HCT116 (cell line): Measurements from ENCODE around the gene MICAL3. TPM values are rescaled to one million over a fixed set of nuclear protein-coding genes. Genes with fewer than 3 reads are reported as not detected.

Experiments used
- ATAC-seq: fragments of 200-7000 bp; cut with Tn5 transposase; 2 replicates; pipeline ENCODE4 v1.9.1; 2020; ENCODE audit warnings: mild to moderate bottlenecking, moderate library complexity
- BruUV-seq: library from RNA; stranded (reverse); fragments of 400-500 nt; replicated peaks from 2 replicates; lab custom pipeline; 2021; lab: Mats Ljungman, UMichigan
- CTCF ChIA-PET: fragments of 300-600 bp; sonication (Branson Sonifier 250); formaldehyde crosslinking; loops from one replicate; lab custom pipeline; 2021; ENCODE audit warnings: antibody characterized with exemption; lab: Charles Lee
- POLR2A ChIA-PET: fragments of 300-600, 350-600 bp; sonication (Branson Sonifier 250); formaldehyde crosslinking; loops from one replicate; lab custom pipeline; 2021; ENCODE audit warnings: antibody characterized with exemption; lab: Charles Lee
- RAD21 ChIA-PET, 2 experiments: fragments of 300-600 bp; sonication (Branson Sonifier 250); formaldehyde crosslinking; loops; one replicate each; lab custom pipeline; 2023; ENCODE audit warnings: low total read pairs in 2 of 2; ENCODE audit not compliant: uncharacterized antibody in 2 of 2, unreplicated experiment in 2 of 2, low non-redundant PET in 1 of 2; lab: Charles Lee
- DNase-seq: peaks from one replicate; pipeline ENCODE4 v3.0.0-alpha.2; 2010; ENCODE audit warnings: low read depth, low spot score
- H2AFZ ChIP-seq: fragments of 200-600 bp; shearing (Covaris generic), sonication (generic); 2 replicates; pipeline ENCODE4 v1.6.1; 2017; ENCODE audit warnings: low read depth, mixed run types, mixed read lengths, antibody characterized with exemption, low read length; ENCODE audit not compliant: poor library complexity, severe bottlenecking
- H3K27ac ChIP-seq: 2 replicates; pipeline ENCODE4 v1.5.1; 2012; ENCODE audit warnings: low read depth, low read length
- H3K27me3 ChIP-seq: fragments of 200-600 bp; sonication (generic); 2 replicates; pipeline ENCODE4 v1.6.1; 2016; ENCODE audit warnings: mixed run types, low read length, mixed read lengths; ENCODE audit not compliant: insufficient read depth
- H3K36me3 ChIP-seq, 2 experiments: fragments of 200-500 bp in 1 of 2; fragments of 200-600 bp in 1 of 2; sonication (Bioruptor generic) in 1 of 2; sonication (generic) in 1 of 2; 2 replicates each; pipeline versions ENCODE4 v1.5.1 to v1.6.1; 2014 to 2016; ENCODE audit warnings: low read length in 2 of 2, inconsistent platforms in 1 of 2, mixed read lengths in 1 of 2, mixed run types in 1 of 2; ENCODE audit not compliant: insufficient read depth in 2 of 2, control insufficient read depth in 1 of 2
- H3K4me1 ChIP-seq, 2 experiments: fragments of 200-600 bp in 1 of 2; sonication (generic) in 1 of 2; 2 replicates each; pipeline versions ENCODE4 v1.5.1 to v1.6.1; 2012 to 2017; ENCODE audit warnings: low read length in 2 of 2, inconsistent platforms in 1 of 2, mild to moderate bottlenecking in 1 of 2, mixed read lengths in 1 of 2, mixed run types in 1 of 2, moderate library complexity in 1 of 2; ENCODE audit not compliant: insufficient read depth in 2 of 2, control insufficient read depth in 1 of 2
- H3K4me2 ChIP-seq: fragments of 200-600 bp; sonication (generic); 2 replicates; pipeline ENCODE4 v1.6.1; 2017; ENCODE audit warnings: mixed run types, low read length, mixed read lengths
- H3K4me3 ChIP-seq, 2 experiments: fragments of 200-600 bp in 1 of 2; sonication (generic) in 1 of 2; replicated peaks in 1 of 2; 2 replicates each; pipeline ENCODE4 v1.5.1; 2011 to 2016; ENCODE audit warnings: low read length in 2 of 2, control low read depth in 1 of 2, low read depth in 1 of 2, mild to moderate bottlenecking in 1 of 2, mixed read lengths in 1 of 2, mixed run types in 1 of 2
- H3K79me2 ChIP-seq: fragments of 200-600 bp; sonication (generic); 2 replicates; pipeline ENCODE4 v1.6.1; 2017; ENCODE audit warnings: mild to moderate bottlenecking, mixed run types, low read length, moderate library complexity, mixed read lengths; ENCODE audit not compliant: insufficient read depth
- H3K9ac ChIP-seq: fragments of 200-600 bp; sonication (generic); 2 replicates; pipeline ENCODE4 v1.6.1; 2016; ENCODE audit warnings: low read length, mixed read lengths
- H3K9me2 ChIP-seq: fragments of 200-600 bp; sonication (generic), shearing (Covaris generic); 2 replicates; pipeline ENCODE4 v1.6.1; 2017; ENCODE audit warnings: mixed run types, mild to moderate bottlenecking, moderate library complexity; ENCODE audit not compliant: insufficient read depth
- H3K9me3 ChIP-seq, 2 experiments: fragments of 200-500 bp in 1 of 2; fragments of 200-600 bp in 1 of 2; sonication (Bioruptor generic) in 1 of 2; sonication (generic) in 1 of 2; 2 replicates each; pipeline ENCODE4 v1.6.1; 2014 to 2017; ENCODE audit warnings: low read length in 2 of 2, mixed read lengths in 2 of 2, inconsistent platforms in 1 of 2, low read depth in 1 of 2, mild to moderate bottlenecking in 1 of 2, mixed run types in 1 of 2, moderate library complexity in 1 of 2; ENCODE audit not compliant: control insufficient read depth in 1 of 2, insufficient read depth in 1 of 2
- H4K20me1 ChIP-seq: fragments of 200-600 bp; sonication (generic), shearing (Covaris generic); 2 replicates; pipeline ENCODE4 v1.6.1; 2017; ENCODE audit warnings: mixed run types, mild to moderate bottlenecking, moderate library complexity; ENCODE audit not compliant: insufficient read depth
- FOSL1 ChIP-seq: IDR thresholded peaks from 2 replicates; pipeline ENCODE4 v1.6.1; 2012; ENCODE audit warnings: low read depth
- SP1 ChIP-seq: IDR thresholded peaks from 2 replicates; pipeline ENCODE4 v1.6.1; 2012; ENCODE audit warnings: low read depth
- ZNF274 ChIP-seq: fragments of 200-500 bp; sonication (Bioruptor generic); IDR thresholded peaks from 2 replicates; pipeline ENCODE4 v1.6.1; 2014; ENCODE audit warnings: mild to moderate bottlenecking, low read depth, low read length, inconsistent platforms
- intact Hi-C: fragments of 100-400 bp; cut with micrococcal nuclease; formaldehyde crosslinking; loops from 2 replicates; pipeline ENCODE4 v1.10.0; 2022
- microRNA counts: library from miRNA; unstranded; fragments of <30 nt; microRNA quantifications from one replicate; lab custom pipeline; 2015
- microRNA-seq: library from miRNA; unstranded; fragments of <30 nt; microRNA quantifications from one replicate; pipeline ENCODE4, GENCODE V29; 2016; ENCODE audit warnings: borderline number of aligned reads
- total RNA-seq: library from RNA; stranded (reverse); gene quantifications from one replicate; pipeline ENCODE4 v1.2.1, GENCODE V29; 2021; ENCODE audit not compliant: unreplicated experiment

The MICAL3 gene
- total RNA-seq, 1 experiment from 2014 or later, result 30.8 TPM

DNA sequence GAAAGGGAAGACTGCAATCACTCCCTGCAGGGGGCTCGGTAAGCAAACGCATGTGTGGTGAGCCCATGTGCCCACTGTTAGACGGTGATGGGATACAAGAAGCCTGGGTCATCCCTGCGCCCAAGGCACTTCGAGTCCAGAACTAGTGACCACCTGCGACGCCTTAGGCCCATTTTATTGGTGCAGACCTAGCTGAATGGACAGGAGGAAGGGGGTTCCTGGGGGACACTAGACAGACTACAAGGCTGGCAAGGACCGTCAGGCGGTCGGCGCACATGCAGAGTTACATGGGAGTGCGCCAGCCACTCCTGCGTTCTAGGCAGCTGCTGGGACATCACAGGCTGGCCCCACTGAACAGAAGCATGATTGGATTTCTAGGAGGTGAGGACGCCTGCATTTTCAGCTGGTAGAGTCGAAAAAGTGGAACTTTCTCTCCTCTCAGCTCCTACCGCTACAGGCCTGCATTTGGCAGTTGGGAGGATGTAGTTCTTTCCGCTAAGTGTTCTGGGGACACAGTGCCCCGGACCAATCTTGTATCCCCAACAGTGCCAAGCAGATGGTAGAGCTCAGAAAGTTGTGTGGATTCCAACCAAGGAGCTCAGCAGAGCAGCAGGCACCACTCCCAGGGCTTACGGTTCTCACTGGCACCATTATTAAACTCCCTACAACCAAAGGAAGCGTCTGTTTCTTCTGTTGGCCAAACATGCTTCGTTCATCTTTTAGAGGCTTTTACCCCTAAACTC lies 285.8 kb downstream of the MICAL3 start:
- Histone ChIP-seq H3K4me3 (no peak overlapping the region), H2AFZ (no peak overlapping the region), H3K4me2 (no peak overlapping the region), H3K9me3 (no peaks in the 10 kb centered on the region), H3K36me3 (peaks cover 10 to 20% of the 10 kb centered on the region in 2 experiments; a peak in 3 of 4 replicates), H3K9me2 (no peaks in the 10 kb centered on the region), H3K27ac (no peak overlapping the region), H3K27me3 (no peaks in the 10 kb centered on the region), H3K4me1 (no peaks in the 10 kb centered on the region), H4K20me1 (no peaks in the 10 kb centered on the region), H3K79me2 (no peaks in the 10 kb centered on the region), H3K9ac (no peak overlapping the region)
- ChIA-PET CTCF (no interaction called here), POLR2A (no interaction called here), RAD21 (no interaction called here)
- ATAC-seq (no peak), DNase-seq (no peak)
- no TSS peak for BruUV-seq
- no peak for TF ChIP-seq SP1
- TF ChIP-seq FOSL1, result no peak
- TF ChIP-seq ZNF274, result no peak
- intact Hi-C loops, result no loop called here

MicroRNAs within 50 kb of the gene (microRNA counts, 767-probe panel; counts per million panel counts)
- not detected for microRNA hsa-miR-648 (lab: Ali Mortazavi, UCI)

Small RNA genes within 50 kb of the gene (microRNA-seq; reads per million reads assigned to microRNA genes)
- gene MIR3198-1 (not detected), gene MIR648 (not detected)

Other genes starting within 250 kb of the MICAL3 start
- 26.4 TPM for gene PEX26, start 53.4 kb upstream of the MICAL3 start, total RNA-seq
- gene TUBA8, start 86.2 kb upstream of the MICAL3 start, total RNA-seq, result 2.3 TPM
- gene USP18, start 125.6 kb upstream of the MICAL3 start, total RNA-seq, result 4.9 TPM